Measurements from ENCODE around the gene GRIP2.

GRCh38 chr3:14461748-14462324, 78.3 kb downstream of the GRIP2 start:
- TF ChIP-seq CTCF (conservative IDR thresholded peaks at IDR 0.05 in 1 of 2, IDR thresholded peaks at IDR 0.05 in 1 of 2; ENCODE audit: low read depth in 1 of 2, low read length in 2 of 2) (peak; percentile 78 to 94), EZH2 (IDR thresholded peaks at IDR 0.05; ENCODE audit: low read length, missing control alignments) (no peak)
